ENCODE results near the gene CHAC1.

The CHAC1 gene

DNA sequence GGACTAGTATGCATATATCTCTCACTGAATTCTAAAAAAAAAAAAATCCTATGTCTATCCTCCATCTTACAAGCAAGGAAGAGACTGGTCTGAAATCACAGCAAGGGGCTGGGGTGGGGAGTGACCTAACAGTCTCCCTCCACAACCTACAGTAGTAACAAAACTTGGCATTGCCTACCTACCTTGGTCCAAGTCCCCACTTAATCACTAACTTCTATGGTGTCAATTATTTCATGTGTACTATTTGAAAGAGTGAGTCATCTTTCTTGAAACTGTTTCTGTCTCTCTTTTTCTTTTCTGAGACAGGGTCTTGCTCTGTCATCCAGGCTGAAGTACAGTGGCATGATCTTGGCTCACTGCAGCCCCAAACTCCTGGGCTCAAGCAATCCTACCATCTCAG is 36.8 kb downstream of the CHAC1 start:
- DNase-seq: no peak

DNA sequence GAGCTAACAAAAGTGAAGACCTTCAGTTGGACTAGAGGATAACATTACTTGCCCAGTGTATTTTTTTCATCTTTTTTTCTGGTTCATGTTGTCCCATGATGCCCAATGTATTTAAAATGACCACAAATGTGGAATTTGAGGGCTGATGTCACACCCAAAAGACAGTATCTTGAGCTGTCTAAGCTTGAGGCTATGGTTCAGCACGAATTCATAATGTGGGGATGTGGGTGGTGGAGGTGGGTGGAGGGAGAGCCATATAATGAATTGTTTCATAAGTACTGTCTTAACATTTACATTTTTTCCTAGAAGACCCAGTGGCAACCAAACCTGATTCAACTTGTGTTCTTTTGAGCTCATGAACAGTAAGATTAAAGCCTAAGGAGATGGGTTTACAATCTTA is 37.5 kb downstream of the CHAC1 start:
- peak in 2 of 4 experiments; percentile 20 to 23 for DNase-seq

DNA sequence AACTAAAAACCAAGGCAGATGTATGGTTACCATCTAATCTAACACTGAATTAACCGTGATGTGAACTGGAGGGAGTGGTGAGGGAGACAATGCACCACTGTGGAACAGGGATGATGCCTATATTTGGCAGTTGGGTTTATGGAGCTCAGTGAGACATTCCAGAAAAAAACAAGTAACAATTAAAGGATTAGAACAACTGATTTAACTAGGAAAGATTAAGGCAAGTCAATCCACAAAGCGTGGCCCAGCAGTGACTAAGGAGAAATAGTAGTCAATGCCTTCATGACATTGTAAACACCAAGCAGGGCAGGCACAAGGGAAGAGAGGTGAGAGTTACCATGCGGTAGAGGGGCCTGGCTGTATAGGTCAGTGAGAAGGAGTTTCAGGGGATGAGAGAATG is 38.1 kb downstream of the CHAC1 start:
- no peak for DNase-seq

DNA sequence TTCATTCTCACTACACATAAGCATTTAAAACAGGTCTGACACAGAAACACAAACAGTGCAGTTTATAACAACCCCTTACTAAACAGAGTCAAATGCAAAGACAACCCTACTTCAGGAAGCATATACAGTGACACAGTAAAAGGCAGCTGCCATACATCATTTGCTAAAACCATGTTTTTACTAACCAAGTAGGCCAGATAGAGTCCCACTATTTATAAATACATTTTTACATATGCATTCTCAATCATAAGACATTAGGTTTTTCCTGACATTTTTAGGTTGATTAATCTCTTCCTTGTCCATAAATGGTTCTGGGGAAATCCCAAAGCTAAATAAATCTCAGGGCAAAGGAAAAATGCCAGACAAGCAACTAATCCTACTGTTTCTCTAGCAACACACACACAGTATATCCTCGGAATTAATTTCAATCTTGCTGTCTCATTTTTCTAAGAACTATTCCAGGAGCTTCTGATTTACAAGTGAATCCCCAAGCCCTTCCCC is 39.0 kb downstream of the CHAC1 start:
- no peak for DNase-seq

DNA sequence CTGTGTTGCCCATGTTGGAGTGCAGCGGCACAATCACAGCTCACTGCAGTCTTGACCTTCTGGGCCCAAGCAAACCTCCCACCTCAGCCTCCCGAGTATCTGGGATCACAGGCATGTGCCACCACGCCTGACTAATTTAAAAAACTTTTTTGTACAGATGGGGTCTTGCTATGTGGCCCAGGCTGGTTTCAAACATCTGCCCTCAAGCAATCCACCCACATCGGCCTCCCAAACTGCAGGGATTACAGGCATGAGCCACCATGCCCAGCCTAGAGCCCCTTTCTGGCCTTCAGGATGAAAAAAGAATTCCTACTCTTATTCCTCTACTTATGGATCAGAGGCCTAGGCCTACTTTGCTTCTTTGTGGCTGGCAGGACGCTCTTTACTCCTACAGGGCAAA is 39.6 kb downstream of the CHAC1 start:
- DNase-seq: no peak

DNA sequence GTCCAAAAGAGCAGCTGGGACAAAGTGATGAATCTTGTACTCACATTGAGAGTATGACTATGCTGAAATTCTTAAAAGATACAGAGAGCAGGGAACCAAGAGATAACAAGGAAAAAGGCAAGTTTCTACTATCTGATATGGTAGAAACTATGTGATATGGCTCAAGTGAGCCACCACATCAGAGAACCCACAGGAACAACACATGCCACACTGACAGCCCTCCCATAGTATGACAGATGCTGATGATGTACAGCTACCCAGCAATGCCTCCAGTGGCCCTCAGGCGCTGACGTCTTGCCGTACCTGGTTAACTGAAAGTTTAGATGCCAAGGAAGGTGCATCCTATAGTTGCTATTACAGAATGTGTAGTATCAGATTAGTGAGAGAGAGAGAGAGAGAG is 42.4 kb downstream of the CHAC1 start:
- DNase-seq: no peak

DNA sequence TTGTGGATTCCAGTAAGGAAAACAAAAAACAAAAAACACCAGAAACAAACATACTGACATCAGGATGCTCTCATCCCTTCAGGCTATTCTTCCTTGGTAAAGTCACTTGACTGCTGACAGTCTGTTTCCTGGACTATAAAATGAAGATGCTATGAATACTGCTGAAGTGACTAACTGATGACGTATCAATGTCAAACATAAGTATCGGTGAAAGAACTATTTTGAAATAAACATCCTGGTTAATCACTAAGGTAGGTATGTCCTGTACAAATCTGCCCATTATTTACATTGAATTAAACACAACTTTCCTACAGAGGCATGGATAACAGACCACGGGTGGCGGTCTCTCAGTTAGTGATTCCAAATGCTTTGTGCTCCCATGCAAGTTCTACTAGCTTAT is 45.9 kb downstream of the CHAC1 start:
- no peak for DNase-seq

DNA sequence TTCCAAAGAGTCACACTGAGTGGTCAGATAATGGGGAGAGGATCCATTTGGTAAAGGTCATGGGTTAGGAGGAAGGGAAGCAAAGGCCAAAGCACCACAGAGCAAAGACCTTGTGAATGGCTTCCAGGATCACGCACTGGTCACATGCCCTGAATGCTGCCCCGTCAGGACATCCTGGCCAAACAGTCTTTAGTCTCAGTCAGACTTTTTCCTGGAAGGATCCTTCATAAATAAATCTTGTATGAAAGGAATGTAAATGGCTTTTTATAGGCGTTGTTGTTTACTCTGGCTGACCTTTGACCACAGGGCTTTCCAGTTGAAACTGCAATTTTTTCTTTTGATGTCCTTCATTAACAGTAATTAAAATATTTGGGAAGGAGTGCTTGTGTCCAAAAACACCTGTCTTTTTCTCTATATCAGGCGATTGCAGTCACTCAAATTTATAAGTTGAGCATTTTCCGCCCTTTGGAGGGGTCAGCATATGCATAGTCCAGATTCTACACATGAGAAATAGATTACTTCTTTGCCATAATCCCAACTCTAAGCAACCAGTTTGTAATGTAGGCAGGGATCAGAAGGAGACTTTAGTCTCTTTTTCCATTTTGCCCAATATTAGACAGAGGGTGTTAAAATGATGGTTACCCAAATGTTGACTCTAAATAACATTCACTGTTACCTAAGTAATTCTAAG is 48.4 kb downstream of the CHAC1 start:
- DNase-seq: no peak

DNA sequence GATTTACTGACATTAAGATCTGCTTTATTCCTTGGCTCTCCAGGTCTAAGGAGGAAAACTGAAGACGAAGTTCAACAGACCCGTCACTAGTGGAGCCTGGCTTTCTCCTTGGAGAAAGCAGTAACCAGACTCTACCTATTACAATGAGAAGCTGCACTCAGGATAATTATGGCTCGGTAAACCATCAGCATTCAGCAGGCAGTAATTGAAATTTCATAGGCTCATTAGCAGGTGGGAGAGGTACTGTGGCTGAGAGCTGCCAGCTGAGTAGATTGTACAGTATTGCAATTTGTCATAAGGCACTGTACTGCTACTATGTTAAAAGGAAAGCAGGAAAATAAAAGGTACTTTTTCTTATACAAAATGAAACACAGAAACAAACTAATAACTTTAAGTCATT is 51.2 kb downstream of the CHAC1 start:
- DNase-seq: no peak
